H9 (cell line): ENCODE data around the gene CCDC57. TPM values are rescaled to one million over a fixed set of nuclear protein-coding genes. Genes with fewer than 3 reads are reported as not detected.

Experiments
- DNase-seq: peaks from one replicate; pipeline ENCODE4 v3.0.0-alpha.2; 2017
- H2AFZ ChIP-seq: one replicate; pipeline ENCODE4 v1.6.1; 2013; ENCODE audit warnings: mild to moderate bottlenecking, low read length, control low read depth, moderate library complexity
- H2AK5ac ChIP-seq: 2 replicates; pipeline ENCODE4 v1.6.1; 2013; ENCODE audit warnings: low read length, control low read depth, mixed read lengths; ENCODE audit not compliant: insufficient read length
- H2BK120ac ChIP-seq: one replicate; pipeline ENCODE4 v1.6.1; 2013; ENCODE audit warnings: low read depth, mild to moderate bottlenecking, low read length, control low read depth, inconsistent platforms; ENCODE audit not compliant: poor library complexity, severe bottlenecking
- H2BK12ac ChIP-seq: 2 replicates; pipeline ENCODE4 v1.6.1; 2013; ENCODE audit warnings: low read length, control low read depth, mixed read lengths, low read depth; ENCODE audit not compliant: insufficient read length
- H2BK15ac ChIP-seq: 2 replicates; pipeline ENCODE4 v1.6.1; 2013; ENCODE audit warnings: low read depth, low read length, control low read depth
- H2BK20ac ChIP-seq: one replicate; pipeline ENCODE4 v1.6.1; 2013; ENCODE audit warnings: low read depth, mild to moderate bottlenecking, low read length, control low read depth, inconsistent platforms; ENCODE audit not compliant: poor library complexity, severe bottlenecking
- H2BK5ac ChIP-seq: 2 replicates; pipeline ENCODE4 v1.6.1; 2013; ENCODE audit warnings: low read length, control low read depth, mixed read lengths; ENCODE audit not compliant: insufficient read length
- H3K14ac ChIP-seq: 2 replicates; pipeline ENCODE4 v1.6.1; 2013; ENCODE audit warnings: low read length, control low read depth; ENCODE audit not compliant: insufficient read depth
- H3K18ac ChIP-seq: 2 replicates; pipeline ENCODE4 v1.6.1; 2013; ENCODE audit warnings: low read depth, mild to moderate bottlenecking, mixed read lengths, low read length, control low read depth; ENCODE audit not compliant: insufficient read length
- H3K23ac ChIP-seq: 2 replicates; pipeline ENCODE4 v1.6.1; 2013; ENCODE audit warnings: low read length, control low read depth, mixed read lengths, low read depth; ENCODE audit not compliant: insufficient read length
- H3K23me2 ChIP-seq: 2 replicates; pipeline ENCODE4 v1.6.1; 2013; ENCODE audit warnings: low read depth, mild to moderate bottlenecking, mixed read lengths, low read length, control low read depth; ENCODE audit not compliant: insufficient read length, poor library complexity, severe bottlenecking
- H3K27ac ChIP-seq: 2 replicates; pipeline ENCODE4 v1.5.1; 2013; ENCODE audit warnings: low read length, control low read depth, mixed read lengths, low read depth; ENCODE audit not compliant: insufficient read length
- H3K27me3 ChIP-seq: 2 replicates; pipeline ENCODE4 v1.6.1; 2013; ENCODE audit warnings: low read length, control low read depth, inconsistent platforms; ENCODE audit not compliant: insufficient read depth
- H3K4ac ChIP-seq: 2 replicates; pipeline ENCODE4 v1.6.1; 2013; ENCODE audit warnings: low read depth, mild to moderate bottlenecking, control low read depth, inconsistent platforms, low read length, moderate library complexity
- H3K4me1 ChIP-seq: 2 replicates; pipeline ENCODE4 v1.6.1; 2013; ENCODE audit warnings: low read length, control low read depth, inconsistent platforms; ENCODE audit not compliant: insufficient read depth
- H3K4me2 ChIP-seq: 2 replicates; pipeline ENCODE4 v1.6.1; 2013; ENCODE audit warnings: low read length, control low read depth, mixed read lengths; ENCODE audit not compliant: insufficient read length, insufficient read depth
- H3K56ac ChIP-seq: 2 replicates; pipeline ENCODE4 v1.6.1; 2013; ENCODE audit warnings: low read depth, mild to moderate bottlenecking, mixed read lengths, low read length, control low read depth; ENCODE audit not compliant: insufficient read length
- H3K79me1 ChIP-seq: 2 replicates; pipeline ENCODE4 v1.6.1; 2013; ENCODE audit warnings: low read depth, mild to moderate bottlenecking, moderate library complexity, low read length, control low read depth, inconsistent platforms; ENCODE audit not compliant: insufficient read depth, poor library complexity, severe bottlenecking
- H3K79me2 ChIP-seq: 2 replicates; pipeline ENCODE4 v1.6.1; 2013; ENCODE audit warnings: low read length, control low read depth, inconsistent platforms; ENCODE audit not compliant: insufficient read depth
- H3K9ac ChIP-seq: 2 replicates; pipeline ENCODE4 v1.6.1; 2013; ENCODE audit warnings: low read length, control low read depth, mixed read lengths; ENCODE audit not compliant: insufficient read length; ENCODE audit errors: extremely low read depth
- H3K9me3 ChIP-seq: one replicate; pipeline ENCODE4 v1.6.1; 2013; ENCODE audit warnings: low read depth, low read length, inconsistent platforms; ENCODE audit not compliant: control insufficient read depth
- H3T11ph ChIP-seq: one replicate; pipeline ENCODE4 v1.6.1; 2013; ENCODE audit warnings: mild to moderate bottlenecking, low read length, control low read depth, inconsistent platforms
- H4K20me1 ChIP-seq: one replicate; pipeline ENCODE4 v1.6.1; 2013; ENCODE audit not compliant: control insufficient read depth, insufficient read length, insufficient read depth
- H4K5ac ChIP-seq: 2 replicates; pipeline ENCODE4 v1.6.1; 2013; ENCODE audit warnings: low read depth, mild to moderate bottlenecking, mixed read lengths, low read length, control low read depth; ENCODE audit not compliant: insufficient read length
- H4K8ac ChIP-seq: replicated peaks from 2 replicates; pipeline ENCODE4 v1.6.1; 2013; ENCODE audit warnings: low read length, control low read depth, mixed read lengths, low read depth; ENCODE audit not compliant: insufficient read length
- H4K91ac ChIP-seq: 2 replicates; pipeline ENCODE4 v1.6.1; 2013; ENCODE audit warnings: low read depth, mild to moderate bottlenecking, moderate library complexity, mixed read lengths, low read length, control low read depth; ENCODE audit not compliant: insufficient read length
- H3K27ac Mint-ChIP-seq, 3 experiments: 2 replicates in 2 of 3; 3 replicates in 1 of 3; pipeline ENCODE4 v1.8.0; 2020 to 2021; ENCODE audit warnings: mixed read lengths in 3 of 3, mild to moderate bottlenecking in 1 of 3, moderate library complexity in 1 of 3
- H3K27me3 Mint-ChIP-seq: 2 replicates; pipeline ENCODE4 v1.8.0; 2021; ENCODE audit warnings: low read depth, mild to moderate bottlenecking, moderate library complexity, mixed read lengths
- H3K36me3 Mint-ChIP-seq, 3 experiments: 2 replicates in 2 of 3; 3 replicates in 1 of 3; pipeline ENCODE4 v1.8.0; 2020 to 2021; ENCODE audit warnings: low read depth in 3 of 3, mixed read lengths in 3 of 3; ENCODE audit not compliant: insufficient read depth in 1 of 3
- H3K4me1 Mint-ChIP-seq, 2 experiments: 2 replicates each; pipeline ENCODE4 v1.8.0; 2020; ENCODE audit warnings: mixed read lengths in 2 of 2
- H3K4me3 Mint-ChIP-seq, 2 experiments: 2 replicates in 1 of 2; 3 replicates in 1 of 2; pipeline ENCODE4 v1.8.0; 2020 to 2021; ENCODE audit warnings: mild to moderate bottlenecking in 2 of 2, mixed read lengths in 2 of 2, moderate library complexity in 1 of 2
- H3K9me3 Mint-ChIP-seq, 2 experiments: 2 replicates in 1 of 2; 3 replicates in 1 of 2; pipeline ENCODE4 v1.8.0; 2020; ENCODE audit warnings: mild to moderate bottlenecking in 2 of 2, mixed read lengths in 2 of 2, moderate library complexity in 1 of 2
- WGBS: extraction: QIAGEN DNeasy Blood & Tissue Kit; methylation state at CpG from one replicate; pipeline ENCODE4 v1.1.7; 2013; ENCODE audit warnings: missing lambda C conversion rate, low lambda C conversion rate, mixed read lengths; ENCODE audit not compliant: insufficient read length; ENCODE audit errors: extremely low coverage; 5-methylcytosine and 5-hydroxymethylcytosine counted together
- total RNA-seq: library from RNA; stranded (reverse); gene quantifications from 2 replicates; pipeline ENCODE4 v1.2.1, GENCODE V29; 2021
- TF ChIP-seq, protein P1 (sequence below): fragments of 200-600 bp; sonication (generic); conservative IDR thresholded peaks from 3 replicates; pipeline ENCODE4 v1.8.0; 2021; ENCODE audit warnings: antibody characterized with exemption, mild to moderate bottlenecking

The CCDC57 gene
- total RNA-seq, 1 experiment from 2014 or later: 11.0 TPM

DNA sequence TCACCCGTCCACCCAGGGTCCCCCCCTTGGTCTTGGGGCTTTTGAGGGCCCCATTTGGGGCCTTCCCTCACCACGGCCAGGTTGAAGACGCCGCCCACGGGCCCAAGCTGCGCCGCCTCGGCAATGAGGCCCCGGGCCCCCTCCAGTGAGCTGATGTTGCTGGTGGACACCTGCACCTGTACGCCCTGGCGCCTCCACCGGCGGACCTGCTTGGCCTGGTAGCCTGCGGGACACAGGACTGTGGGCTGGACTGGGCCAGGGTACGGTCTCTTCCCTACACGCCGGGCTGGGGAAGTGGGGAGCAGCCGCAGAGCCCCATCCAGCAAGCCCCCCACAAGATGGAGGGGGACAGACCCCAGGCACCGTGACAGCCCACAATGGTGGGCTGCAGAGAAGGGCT lies 130.2 kb downstream of the CCDC57 start:
- no peak overlapping the region for H3T11ph ChIP-seq
- no peaks in the 10 kb centered on the region for H4K20me1 ChIP-seq
- H3K9me3 ChIP-seq: no peaks in the 10 kb centered on the region
- Mint-ChIP-seq H3K27ac (no peak overlapping the region), H3K27me3 (no peaks in the 10 kb centered on the region), H3K9me3 (no peaks in the 10 kb centered on the region), H3K4me1 (no peaks in the 10 kb centered on the region; a peak in 2 of 4 replicates), H3K4me3 (no peak overlapping the region), H3K36me3 (peaks cover 24 to 73% (median 62%) of the 10 kb centered on the region in 3 experiments; a peak in 6 of 7 replicates)
- H3K23me2 ChIP-seq: no peaks in the 10 kb centered on the region
- no peaks in the 10 kb centered on the region for H3K27me3 ChIP-seq
- no peak overlapping the region for H2AK5ac ChIP-seq
- H3K4ac ChIP-seq: no peak overlapping the region
- no peak for DNase-seq
- TF ChIP-seq, protein P1, sequence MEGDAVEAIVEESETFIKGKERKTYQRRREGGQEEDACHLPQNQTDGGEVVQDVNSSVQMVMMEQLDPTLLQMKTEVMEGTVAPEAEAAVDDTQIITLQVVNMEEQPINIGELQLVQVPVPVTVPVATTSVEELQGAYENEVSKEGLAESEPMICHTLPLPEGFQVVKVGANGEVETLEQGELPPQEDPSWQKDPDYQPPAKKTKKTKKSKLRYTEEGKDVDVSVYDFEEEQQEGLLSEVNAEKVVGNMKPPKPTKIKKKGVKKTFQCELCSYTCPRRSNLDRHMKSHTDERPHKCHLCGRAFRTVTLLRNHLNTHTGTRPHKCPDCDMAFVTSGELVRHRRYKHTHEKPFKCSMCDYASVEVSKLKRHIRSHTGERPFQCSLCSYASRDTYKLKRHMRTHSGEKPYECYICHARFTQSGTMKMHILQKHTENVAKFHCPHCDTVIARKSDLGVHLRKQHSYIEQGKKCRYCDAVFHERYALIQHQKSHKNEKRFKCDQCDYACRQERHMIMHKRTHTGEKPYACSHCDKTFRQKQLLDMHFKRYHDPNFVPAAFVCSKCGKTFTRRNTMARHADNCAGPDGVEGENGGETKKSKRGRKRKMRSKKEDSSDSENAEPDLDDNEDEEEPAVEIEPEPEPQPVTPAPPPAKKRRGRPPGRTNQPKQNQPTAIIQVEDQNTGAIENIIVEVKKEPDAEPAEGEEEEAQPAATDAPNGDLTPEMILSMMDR: no peak
- H3K56ac ChIP-seq: no peak overlapping the region
- H3K23ac ChIP-seq: no peak overlapping the region
- H3K27ac ChIP-seq: no peak overlapping the region
- no peak overlapping the region for H2BK120ac ChIP-seq
- H2BK5ac ChIP-seq: no peak overlapping the region
- no peak overlapping the region for H3K9ac ChIP-seq
- whole genome bisulfite sequencing: no CpG with 5 or more reads among the region's 19 CpGs
- no peak overlapping the region for H2AFZ ChIP-seq
- H3K14ac ChIP-seq: no peak overlapping the region
- H3K4me1 ChIP-seq: no peaks in the 10 kb centered on the region
- H3K18ac ChIP-seq: no peak overlapping the region
- no peak overlapping the region for H2BK20ac ChIP-seq
- no peak overlapping the region for H3K4me2 ChIP-seq
- no peak overlapping the region for H4K8ac ChIP-seq
- no peaks in the 10 kb centered on the region for H3K79me2 ChIP-seq
- no peak overlapping the region for H4K5ac ChIP-seq
- no peaks in the 10 kb centered on the region for H3K79me1 ChIP-seq
- H4K91ac ChIP-seq: no peak overlapping the region
- no peak overlapping the region for H2BK12ac ChIP-seq
- H2BK15ac ChIP-seq: no peak overlapping the region
